KMS-11 (cell line): ENCODE results near the gene DCAF15.
"Not testable (repeated sequence)": the region's sequence is repeated elsewhere in the genome, so short reads cannot be mapped to it uniquely, and the experiment has no call there.

Source experiments
- H2AFZ ChIP-seq: fragments of 200-600 bp; sonication (generic); 2 replicates; pipeline ENCODE4 v1.6.1; 2016; ENCODE audit warnings: antibody characterized with exemption, mixed run types, low read depth
- H3K27ac ChIP-seq: fragments of 200-600 bp; sonication (generic); 2 replicates; pipeline ENCODE4 v1.6.1; 2016; ENCODE audit warnings: mild to moderate bottlenecking, mixed run types
- H3K27me3 ChIP-seq: fragments of 200-600 bp; sonication (generic); 2 replicates; pipeline ENCODE4 v1.6.1; 2017; ENCODE audit warnings: mild to moderate bottlenecking, low read depth, mixed run types, moderate library complexity; ENCODE audit not compliant: insufficient read depth
- H3K36me3 ChIP-seq: fragments of 200-600 bp; sonication (generic); 2 replicates; pipeline ENCODE4 v1.6.1; 2017; ENCODE audit warnings: mild to moderate bottlenecking, mixed run types; ENCODE audit not compliant: insufficient read depth
- H3K4me1 ChIP-seq: fragments of 200-600 bp; sonication (generic); 2 replicates; pipeline ENCODE4 v1.6.1; 2016; ENCODE audit warnings: mild to moderate bottlenecking, low read depth, mixed run types; ENCODE audit not compliant: poor library complexity, severe bottlenecking
- H3K4me2 ChIP-seq: fragments of 200-600 bp; sonication (generic); 2 replicates; pipeline ENCODE4 v1.7.0; 2016; ENCODE audit warnings: mild to moderate bottlenecking, mixed run types
- H3K4me3 ChIP-seq: fragments of 200-600 bp; sonication (generic); IDR thresholded peaks from 2 replicates; pipeline ENCODE4 v1.6.1; 2017; ENCODE audit warnings: low read depth, low read length, mixed read lengths; ENCODE audit not compliant: insufficient read depth
- H3K79me2 ChIP-seq: fragments of 200-600 bp; sonication (generic); 2 replicates; pipeline ENCODE4 v1.6.1; 2016; ENCODE audit warnings: low read depth, mixed run types; ENCODE audit not compliant: insufficient read depth
- H3K9ac ChIP-seq: fragments of 200-600 bp; sonication (generic); 2 replicates; pipeline ENCODE4 v1.6.1; 2016; ENCODE audit warnings: mild to moderate bottlenecking, mixed run types
- H4K20me1 ChIP-seq: fragments of 200-600 bp; sonication (generic); 2 replicates; pipeline ENCODE4 v1.6.1; 2016; ENCODE audit warnings: mild to moderate bottlenecking, mixed run types; ENCODE audit not compliant: insufficient read depth
- TF ChIP-seq, protein P1 (sequence below): fragments of 200-600 bp; sonication (generic); conservative IDR thresholded peaks from 2 replicates; pipeline ENCODE4 v1.6.1; 2017; ENCODE audit warnings: low read depth, mild to moderate bottlenecking, antibody characterized with exemption, low read length, moderate library complexity, mixed read lengths

Gene DCAF15

GRCh38 chr19:13920940-13921747 is 31.2 kb upstream of the DCAF15 start:
- no peak overlapping the region for H3K4me2 ChIP-seq
- H4K20me1 ChIP-seq: no peaks in the 10 kb centered on the region
- no peaks in the 10 kb centered on the region for H3K36me3 ChIP-seq
- H3K9ac ChIP-seq: no peak overlapping the region
- H3K4me1 ChIP-seq: no peaks in the 10 kb centered on the region
- H3K4me3 ChIP-seq: no peak overlapping the region
- TF ChIP-seq, protein P1, sequence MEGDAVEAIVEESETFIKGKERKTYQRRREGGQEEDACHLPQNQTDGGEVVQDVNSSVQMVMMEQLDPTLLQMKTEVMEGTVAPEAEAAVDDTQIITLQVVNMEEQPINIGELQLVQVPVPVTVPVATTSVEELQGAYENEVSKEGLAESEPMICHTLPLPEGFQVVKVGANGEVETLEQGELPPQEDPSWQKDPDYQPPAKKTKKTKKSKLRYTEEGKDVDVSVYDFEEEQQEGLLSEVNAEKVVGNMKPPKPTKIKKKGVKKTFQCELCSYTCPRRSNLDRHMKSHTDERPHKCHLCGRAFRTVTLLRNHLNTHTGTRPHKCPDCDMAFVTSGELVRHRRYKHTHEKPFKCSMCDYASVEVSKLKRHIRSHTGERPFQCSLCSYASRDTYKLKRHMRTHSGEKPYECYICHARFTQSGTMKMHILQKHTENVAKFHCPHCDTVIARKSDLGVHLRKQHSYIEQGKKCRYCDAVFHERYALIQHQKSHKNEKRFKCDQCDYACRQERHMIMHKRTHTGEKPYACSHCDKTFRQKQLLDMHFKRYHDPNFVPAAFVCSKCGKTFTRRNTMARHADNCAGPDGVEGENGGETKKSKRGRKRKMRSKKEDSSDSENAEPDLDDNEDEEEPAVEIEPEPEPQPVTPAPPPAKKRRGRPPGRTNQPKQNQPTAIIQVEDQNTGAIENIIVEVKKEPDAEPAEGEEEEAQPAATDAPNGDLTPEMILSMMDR: no peak
- H2AFZ ChIP-seq: no peak overlapping the region
- H3K27ac ChIP-seq: no peak overlapping the region
- H3K79me2 ChIP-seq: no peaks in the 10 kb centered on the region
- no peaks in the 10 kb centered on the region for H3K27me3 ChIP-seq

DNA sequence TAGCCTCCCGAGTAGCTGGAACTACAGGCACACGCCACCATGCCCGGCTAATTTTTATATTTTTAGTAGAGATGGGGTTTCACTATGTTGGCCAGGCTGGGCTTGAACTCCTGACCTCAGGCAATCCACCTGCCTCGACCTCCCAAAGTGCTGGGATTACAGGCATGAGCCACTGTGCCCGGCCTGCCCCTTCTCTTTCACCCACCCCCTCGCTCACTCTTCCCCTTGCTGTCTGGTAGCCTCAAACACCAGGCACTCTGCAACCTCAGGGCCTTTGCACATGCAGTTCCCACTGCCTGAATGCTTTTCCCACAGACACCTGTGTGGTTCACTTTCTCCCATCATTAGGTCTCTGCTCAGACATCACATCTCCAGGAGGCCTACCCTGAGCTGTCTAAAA is 30.2 kb upstream of the DCAF15 start:
- not testable (repeated sequence) for H2AFZ ChIP-seq, H3K27me3 ChIP-seq, H3K4me1 ChIP-seq, H3K27ac ChIP-seq, H3K4me2 ChIP-seq, H3K9ac ChIP-seq, H3K36me3 ChIP-seq, H3K79me2 ChIP-seq, H4K20me1 ChIP-seq, H3K4me3 ChIP-seq

GRCh38 chr19:13923194-13923987 is 28.9 kb upstream of the DCAF15 start:
- Histone ChIP-seq H3K4me1 (no peaks in the 10 kb centered on the region), H3K36me3 (no peaks in the 10 kb centered on the region), H3K27me3 (no peaks in the 10 kb centered on the region), H3K27ac (no peak overlapping the region), H4K20me1 (no peaks in the 10 kb centered on the region), H3K4me2 (no peak overlapping the region), H3K79me2 (no peaks in the 10 kb centered on the region), H3K9ac (no peak overlapping the region), H3K4me3 (no peak overlapping the region), H2AFZ (no peak overlapping the region)
- TF ChIP-seq, protein P1: no peak

GRCh38 chr19:13926010-13926409 is 26.3 kb upstream of the DCAF15 start:
- no peaks in the 10 kb centered on the region for H3K4me1 ChIP-seq
- H3K4me2 ChIP-seq: no peak overlapping the region
- no peaks in the 10 kb centered on the region for H3K79me2 ChIP-seq
- TF ChIP-seq, protein P1: no peak
- no peaks in the 10 kb centered on the region for H3K27me3 ChIP-seq
- H3K9ac ChIP-seq: no peak overlapping the region
- H2AFZ ChIP-seq: no peak overlapping the region
- H3K36me3 ChIP-seq: no peaks in the 10 kb centered on the region
- H4K20me1 ChIP-seq: no peaks in the 10 kb centered on the region
- H3K27ac ChIP-seq: no peak overlapping the region
- H3K4me3 ChIP-seq: no peak overlapping the region

GRCh38 chr19:13926715-13927114 is 25.6 kb upstream of the DCAF15 start:
- TF ChIP-seq, protein P1: no peak
- Histone ChIP-seq H3K79me2 (no peaks in the 10 kb centered on the region), H3K36me3 (no peaks in the 10 kb centered on the region), H3K4me3 (no peak overlapping the region), H3K27ac (no peak overlapping the region), H3K4me1 (no peaks in the 10 kb centered on the region), H3K4me2 (no peak overlapping the region), H3K27me3 (no peaks in the 10 kb centered on the region), H4K20me1 (no peaks in the 10 kb centered on the region), H3K9ac (no peak overlapping the region), H2AFZ (no peak overlapping the region)
